ENCODE data around the gene DDX59. TPM values are rescaled to one million over a fixed set of nuclear protein-coding genes. Genes with fewer than 3 reads are reported as not detected.

The DDX59 gene
- total and polyA plus RNA-seq, 9 of the 15 experiments (the other 6 are each of a cell fraction or from before 2014, with no cell fraction given): 8.3 to 30.4 (median 19.8) TPM

DNA sequence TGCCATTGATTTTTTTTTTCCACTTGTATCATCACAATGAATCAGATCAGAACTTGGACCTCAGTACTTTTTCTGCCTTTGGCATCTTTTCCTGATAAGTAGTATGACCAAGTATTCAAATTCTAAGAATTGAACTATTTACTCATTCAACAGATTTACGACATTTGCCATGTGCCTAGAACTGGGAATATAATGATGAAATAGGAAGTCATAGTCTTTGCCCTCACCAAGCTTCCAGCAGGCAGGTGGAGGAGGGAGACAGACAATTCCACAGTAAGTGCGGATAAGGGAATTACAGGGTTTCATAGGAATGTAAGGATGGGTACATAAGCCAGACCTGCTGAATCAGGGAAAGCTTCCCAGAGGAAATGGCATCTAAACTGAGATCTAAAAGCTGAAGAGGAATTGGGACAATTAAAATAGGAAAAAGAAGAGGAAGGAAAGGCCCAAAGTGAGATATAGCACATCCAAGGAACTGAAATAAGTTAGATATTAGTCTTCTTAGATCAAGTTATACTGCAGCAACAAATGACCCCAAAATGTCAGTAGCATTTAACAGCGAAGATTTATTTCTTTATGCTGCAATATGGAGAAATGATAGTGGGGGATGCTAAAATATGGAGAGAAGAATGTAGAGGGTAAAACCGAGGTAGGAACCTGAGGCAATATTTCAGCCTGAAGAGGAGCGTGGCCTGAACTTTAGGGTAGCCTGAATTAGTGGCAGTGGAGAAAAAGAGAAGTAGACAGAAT lies 5.3 kb upstream of the DDX59 start (continued):
- TF ChIP-seq BRD9 (IDR thresholded peaks at IDR 0.05; ENCODE audit: low read depth, partially characterized antibody) (no peak), CHD4 (IDR thresholded peaks at IDR 0.05; ENCODE audit: insufficient read depth, insufficient replicate concordance, low read depth, low read length, poor library complexity, severe bottlenecking) (no peak), EZH2 (IDR thresholded peaks at IDR 0.05; ENCODE audit: borderline replicate concordance, low read depth, low read length) (no peak), ZNF197 (CRISPR knock-in tag; IDR thresholded peaks at IDR 0.05; ENCODE audit: low read depth) (no peak), ETV1 (tag; conservative IDR thresholded peaks at IDR 0.05; ENCODE audit: low read depth) (peak; percentile 47), SMAD3 (CRISPR knock-in tag; conservative IDR thresholded peaks at IDR 0.05) (no peak)
- TF ChIP-seq, protein P1, sequence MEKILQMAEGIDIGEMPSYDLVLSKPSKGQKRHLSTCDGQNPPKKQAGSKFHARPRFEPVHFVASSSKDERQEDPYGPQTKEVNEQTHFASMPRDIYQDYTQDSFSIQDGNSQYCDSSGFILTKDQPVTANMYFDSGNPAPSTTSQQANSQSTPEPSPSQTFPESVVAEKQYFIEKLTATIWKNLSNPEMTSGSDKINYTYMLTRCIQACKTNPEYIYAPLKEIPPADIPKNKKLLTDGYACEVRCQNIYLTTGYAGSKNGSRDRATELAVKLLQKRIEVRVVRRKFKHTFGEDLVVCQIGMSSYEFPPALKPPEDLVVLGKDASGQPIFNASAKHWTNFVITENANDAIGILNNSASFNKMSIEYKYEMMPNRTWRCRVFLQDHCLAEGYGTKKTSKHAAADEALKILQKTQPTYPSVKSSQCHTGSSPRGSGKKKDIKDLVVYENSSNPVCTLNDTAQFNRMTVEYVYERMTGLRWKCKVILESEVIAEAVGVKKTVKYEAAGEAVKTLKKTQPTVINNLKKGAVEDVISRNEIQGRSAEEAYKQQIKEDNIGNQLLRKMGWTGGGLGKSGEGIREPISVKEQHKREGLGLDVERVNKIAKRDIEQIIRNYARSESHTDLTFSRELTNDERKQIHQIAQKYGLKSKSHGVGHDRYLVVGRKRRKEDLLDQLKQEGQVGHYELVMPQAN (IDR thresholded peaks at IDR 0.05; ENCODE audit: borderline replicate concordance): no peak
- TF ChIP-seq, protein P2, sequence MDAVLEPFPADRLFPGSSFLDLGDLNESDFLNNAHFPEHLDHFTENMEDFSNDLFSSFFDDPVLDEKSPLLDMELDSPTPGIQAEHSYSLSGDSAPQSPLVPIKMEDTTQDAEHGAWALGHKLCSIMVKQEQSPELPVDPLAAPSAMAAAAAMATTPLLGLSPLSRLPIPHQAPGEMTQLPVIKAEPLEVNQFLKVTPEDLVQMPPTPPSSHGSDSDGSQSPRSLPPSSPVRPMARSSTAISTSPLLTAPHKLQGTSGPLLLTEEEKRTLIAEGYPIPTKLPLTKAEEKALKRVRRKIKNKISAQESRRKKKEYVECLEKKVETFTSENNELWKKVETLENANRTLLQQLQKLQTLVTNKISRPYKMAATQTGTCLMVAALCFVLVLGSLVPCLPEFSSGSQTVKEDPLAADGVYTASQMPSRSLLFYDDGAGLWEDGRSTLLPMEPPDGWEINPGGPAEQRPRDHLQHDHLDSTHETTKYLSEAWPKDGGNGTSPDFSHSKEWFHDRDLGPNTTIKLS (IDR thresholded peaks at IDR 0.05; ENCODE audit: borderline replicate concordance, low read depth): no peak
- TF ChIP-seq, protein P3, sequence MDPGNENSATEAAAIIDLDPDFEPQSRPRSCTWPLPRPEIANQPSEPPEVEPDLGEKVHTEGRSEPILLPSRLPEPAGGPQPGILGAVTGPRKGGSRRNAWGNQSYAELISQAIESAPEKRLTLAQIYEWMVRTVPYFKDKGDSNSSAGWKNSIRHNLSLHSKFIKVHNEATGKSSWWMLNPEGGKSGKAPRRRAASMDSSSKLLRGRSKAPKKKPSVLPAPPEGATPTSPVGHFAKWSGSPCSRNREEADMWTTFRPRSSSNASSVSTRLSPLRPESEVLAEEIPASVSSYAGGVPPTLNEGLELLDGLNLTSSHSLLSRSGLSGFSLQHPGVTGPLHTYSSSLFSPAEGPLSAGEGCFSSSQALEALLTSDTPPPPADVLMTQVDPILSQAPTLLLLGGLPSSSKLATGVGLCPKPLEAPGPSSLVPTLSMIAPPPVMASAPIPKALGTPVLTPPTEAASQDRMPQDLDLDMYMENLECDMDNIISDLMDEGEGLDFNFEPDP (CRISPR knock-in tag; IDR thresholded peaks at IDR 0.05): no peak
- TF ChIP-seq, protein P4, sequence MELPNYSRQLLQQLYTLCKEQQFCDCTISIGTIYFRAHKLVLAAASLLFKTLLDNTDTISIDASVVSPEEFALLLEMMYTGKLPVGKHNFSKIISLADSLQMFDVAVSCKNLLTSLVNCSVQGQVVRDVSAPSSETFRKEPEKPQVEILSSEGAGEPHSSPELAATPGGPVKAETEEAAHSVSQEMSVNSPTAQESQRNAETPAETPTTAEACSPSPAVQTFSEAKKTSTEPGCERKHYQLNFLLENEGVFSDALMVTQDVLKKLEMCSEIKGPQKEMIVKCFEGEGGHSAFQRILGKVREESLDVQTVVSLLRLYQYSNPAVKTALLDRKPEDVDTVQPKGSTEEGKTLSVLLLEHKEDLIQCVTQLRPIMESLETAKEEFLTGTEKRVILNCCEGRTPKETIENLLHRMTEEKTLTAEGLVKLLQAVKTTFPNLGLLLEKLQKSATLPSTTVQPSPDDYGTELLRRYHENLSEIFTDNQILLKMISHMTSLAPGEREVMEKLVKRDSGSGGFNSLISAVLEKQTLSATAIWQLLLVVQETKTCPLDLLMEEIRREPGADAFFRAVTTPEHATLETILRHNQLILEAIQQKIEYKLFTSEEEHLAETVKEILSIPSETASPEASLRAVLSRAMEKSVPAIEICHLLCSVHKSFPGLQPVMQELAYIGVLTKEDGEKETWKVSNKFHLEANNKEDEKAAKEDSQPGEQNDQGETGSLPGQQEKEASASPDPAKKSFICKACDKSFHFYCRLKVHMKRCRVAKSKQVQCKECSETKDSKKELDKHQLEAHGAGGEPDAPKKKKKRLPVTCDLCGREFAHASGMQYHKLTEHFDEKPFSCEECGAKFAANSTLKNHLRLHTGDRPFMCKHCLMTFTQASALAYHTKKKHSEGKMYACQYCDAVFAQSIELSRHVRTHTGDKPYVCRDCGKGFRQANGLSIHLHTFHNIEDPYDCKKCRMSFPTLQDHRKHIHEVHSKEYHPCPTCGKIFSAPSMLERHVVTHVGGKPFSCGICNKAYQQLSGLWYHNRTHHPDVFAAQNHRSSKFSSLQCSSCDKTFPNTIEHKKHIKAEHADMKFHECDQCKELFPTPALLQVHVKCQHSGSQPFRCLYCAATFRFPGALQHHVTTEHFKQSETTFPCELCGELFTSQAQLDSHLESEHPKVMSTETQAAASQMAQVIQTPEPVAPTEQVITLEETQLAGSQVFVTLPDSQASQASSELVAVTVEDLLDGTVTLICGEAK (IDR thresholded peaks at IDR 0.05): 0 out of 2 replicates have a peak, but pooled peaks have one; percentile 52
- TF ChIP-seq, protein P4 (CRISPR knock-in tag; IDR thresholded peaks at IDR 0.05): no peak

Data from K562 (cell line).